SW 1271 (cell line): Measurements from ENCODE around the gene BNIP5.

Source experiments
- DNase-seq, 2 experiments: peaks; one replicate each; lab custom pipeline; 2025; lab: John Stamatoyannopoulos, UW

Gene BNIP5

DNA sequence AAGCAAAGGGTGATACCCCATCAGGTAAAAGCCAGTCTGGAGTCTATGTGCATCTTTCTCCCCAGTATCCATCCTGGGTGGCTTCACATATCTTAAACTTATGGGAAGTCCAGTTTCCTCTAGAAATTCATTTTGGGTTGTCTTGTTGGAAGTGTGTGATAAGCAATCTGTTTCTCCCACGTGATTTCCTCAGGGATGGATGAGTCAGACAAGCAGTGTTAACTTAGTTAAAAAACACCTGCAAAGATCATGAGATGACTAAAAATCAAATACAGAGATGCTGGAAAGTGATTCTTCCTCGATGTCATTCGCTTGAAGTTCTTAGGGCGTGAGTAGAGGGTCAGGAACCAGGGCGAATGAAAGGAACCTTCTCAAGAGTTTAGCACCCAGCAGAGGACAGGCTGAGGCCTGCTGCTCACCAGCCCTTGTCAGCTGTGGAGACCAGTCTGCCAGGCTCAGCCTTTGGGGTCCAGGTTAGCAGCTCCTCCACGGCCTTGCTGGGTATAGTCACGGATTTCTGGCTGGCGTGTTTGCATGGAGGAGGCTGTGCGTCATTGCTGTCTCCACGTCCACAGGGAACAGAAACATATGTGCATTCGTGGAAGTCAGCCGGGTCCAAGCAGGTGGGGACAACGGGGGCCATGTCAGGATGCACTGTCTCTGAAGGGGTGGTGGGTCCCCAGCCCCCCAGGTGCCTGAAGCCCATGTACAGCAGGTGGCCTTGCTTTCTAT, 69.6 kb downstream of the BNIP5 start:
- DNase-seq, result no peak
